Colon (tissue), 2 donors: ENCODE measurements around the gene BOD1L2.
A peak's percentile ranks its signal among the peaks of the same experiment; 100 is the strongest.

ENCODE experiments used
- FAIRE-seq: peaks from 2 replicates; lab custom pipeline; 2012; peaks lifted over from hg19 to GRCh38; lab: Jason Lieb, UNC
- donor health status: control.
- donor health status: control.

BOD1L2 gene

GRCh38 chr18:57150828-57151227, 3.9 kb downstream of the BOD1L2 start:
- FAIRE-seq, result no peak

DNA sequence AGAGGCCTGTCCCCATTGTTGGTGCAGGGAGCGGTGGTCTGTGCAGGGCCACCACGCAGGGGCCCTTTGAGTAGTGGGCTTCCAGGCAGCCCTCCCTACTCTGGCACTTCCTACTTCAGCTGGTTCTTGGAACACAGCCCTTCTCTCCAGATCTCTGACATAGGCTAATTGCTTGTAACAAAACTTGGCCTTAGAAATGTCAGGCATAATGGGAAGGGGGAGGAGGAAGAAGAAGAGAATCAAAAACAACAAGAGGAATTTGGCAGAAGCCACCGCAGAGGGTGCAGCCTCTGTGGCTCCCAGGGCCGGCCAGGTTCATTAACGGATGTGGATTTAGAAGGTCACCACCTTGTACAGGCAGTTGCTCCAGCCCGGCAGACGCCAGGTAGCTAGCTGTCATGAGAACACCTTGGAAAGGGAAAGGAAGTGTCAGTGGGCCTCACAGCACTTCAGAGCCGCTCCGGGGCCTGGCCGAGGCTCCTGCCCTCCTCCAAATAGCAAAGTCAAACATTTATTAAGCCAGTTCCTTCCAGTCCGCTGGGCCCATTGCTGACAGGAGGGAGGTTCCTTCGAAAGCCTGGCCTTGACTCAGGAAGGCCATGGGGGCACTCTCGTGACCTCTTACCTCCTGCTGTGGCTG, 7.4 kb downstream of the BOD1L2 start:
- FAIRE-seq, result no peak

DNA sequence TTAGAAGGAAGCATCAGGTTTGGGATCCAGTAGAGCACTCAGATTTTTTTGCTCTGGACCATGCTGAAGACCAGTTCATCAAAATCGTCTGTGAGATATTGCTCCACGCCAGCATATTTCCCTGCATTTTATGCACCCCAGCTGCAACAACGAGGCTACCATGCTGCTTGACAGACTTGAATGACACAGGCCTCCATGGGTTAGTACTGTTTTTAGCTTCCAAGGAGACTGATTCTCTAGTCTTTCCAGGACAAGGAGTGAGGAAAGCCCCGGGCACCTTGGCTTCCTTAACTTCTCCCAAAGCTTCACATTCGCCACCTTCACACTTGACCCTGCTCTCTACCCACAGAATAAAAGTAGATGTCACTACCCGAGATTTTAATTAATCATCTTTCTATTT, 17.5 kb downstream of the BOD1L2 start:
- FAIRE-seq, result no peak

DNA sequence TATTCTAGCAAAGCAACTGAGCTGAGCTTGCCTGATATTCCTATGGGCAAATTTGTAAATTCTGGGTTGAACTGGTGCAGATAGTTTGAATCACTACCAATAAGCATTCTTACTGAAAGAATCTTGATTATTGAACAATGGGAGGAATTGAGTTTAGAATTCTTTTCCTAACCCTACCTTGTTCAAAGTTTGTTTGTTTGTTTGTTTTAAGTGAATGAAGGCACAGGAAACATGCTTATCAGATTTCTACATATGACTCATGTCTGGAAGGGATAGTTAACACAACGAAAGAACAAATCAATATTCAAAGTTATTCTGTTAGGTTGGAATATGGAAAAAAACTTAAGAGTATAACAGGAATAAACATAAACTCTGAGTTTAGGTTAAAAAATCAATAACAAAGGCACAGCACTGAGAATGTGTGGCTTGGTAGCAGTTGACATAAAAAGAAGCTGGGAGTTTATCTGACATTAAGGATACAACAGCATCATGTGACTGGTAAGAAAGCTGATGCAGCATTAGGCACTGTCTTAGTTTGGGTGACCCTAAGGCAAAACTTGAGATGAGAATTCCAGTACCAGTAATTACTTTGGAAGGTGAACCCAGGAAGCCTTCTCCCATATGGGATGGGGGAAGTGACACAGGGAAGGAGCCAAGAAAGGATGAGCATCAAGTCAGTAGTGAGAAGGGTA, 20.9 kb downstream of the BOD1L2 start:
- FAIRE-seq, result no peak

DNA sequence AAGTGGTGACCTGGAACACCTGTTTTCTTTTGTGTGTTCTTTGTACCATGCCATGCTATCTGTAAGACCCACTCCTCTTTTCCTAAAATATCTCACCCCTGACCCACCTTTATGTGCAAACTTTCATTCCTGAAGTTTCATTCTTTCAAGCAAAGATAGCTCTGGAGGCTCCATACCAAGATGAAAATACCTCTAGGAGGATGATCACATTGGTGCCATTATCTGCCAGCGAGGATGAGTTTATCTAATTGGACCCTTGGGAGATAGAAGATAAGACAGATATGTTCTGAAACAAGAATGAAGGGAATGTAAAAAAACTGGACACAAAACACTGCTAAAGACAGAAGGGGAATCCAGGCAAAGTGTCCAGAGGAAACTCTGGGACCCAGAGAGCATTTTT, 24.1 kb downstream of the BOD1L2 start:
- FAIRE-seq, result no peak

DNA sequence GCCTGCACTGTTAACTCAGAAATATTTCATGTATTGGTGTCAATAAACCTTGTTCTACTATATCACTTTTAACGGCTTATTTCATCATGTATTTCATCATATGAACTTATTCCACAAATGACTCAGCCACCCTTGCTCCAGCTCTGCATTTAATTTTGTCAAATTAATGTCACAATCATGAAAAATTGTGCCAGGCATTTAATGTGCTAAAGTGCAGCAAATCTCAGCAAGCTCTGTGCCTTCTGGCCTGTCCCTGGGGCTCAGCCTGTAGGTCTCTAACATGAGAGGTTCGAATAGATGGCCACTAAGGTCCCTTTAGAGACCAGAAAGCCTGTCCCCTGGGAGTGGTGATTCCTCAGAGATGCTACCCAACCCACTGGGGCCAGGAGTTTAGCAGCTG, 28.6 kb downstream of the BOD1L2 start:
- no peak for FAIRE-seq

DNA sequence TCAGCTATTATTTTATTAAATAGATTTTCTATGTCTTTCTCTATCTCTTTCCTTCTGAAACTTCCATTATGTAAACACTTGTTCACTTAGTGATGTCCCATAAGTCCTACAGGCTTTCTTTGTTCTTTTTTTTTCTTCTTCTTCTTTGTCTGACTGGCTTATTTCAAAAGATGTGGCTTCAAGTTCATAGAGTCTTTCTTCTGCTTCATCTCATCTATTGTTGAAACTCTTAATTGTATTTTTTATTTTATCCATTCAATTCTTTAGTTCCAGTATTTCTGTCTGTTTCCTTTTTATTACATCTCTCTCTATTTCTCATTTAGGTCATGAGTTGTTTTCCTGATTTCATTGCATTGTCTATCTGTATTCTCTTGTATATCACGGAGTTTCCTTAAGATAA, 38.5 kb downstream of the BOD1L2 start:
- peak; percentile 72 for FAIRE-seq

DNA sequence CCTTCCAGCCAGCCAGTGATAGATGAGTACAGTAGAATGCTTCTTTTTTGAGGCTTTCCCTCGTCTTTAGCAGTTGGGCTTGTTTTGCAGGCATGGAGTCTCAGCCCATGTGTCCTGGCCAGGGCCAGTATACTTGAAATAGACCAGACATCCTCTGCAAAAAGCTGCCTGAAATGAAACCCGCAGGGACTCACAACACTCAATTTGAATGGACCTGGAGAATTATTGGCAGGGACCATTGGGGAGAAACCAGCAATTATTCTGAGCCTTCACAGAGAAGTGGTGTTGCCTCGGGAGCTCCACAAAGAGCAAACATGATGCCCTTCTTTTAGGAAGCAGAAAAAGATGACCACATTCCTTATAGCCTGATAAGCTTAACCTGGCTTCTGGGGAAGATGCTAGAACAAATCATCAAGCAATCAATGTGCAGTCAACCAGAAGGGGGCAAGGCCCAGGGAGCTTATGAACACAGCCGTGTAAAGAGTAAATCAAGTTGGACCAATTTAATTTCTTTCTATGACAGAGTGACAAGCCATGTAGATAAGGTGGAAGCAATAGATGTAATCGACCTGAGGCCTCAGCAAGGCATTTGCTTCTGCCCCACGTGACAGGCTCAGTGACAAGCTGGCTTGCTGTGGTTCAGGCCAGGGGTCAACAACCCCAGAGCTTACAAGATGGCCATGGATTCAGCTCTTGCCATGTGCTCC, 42.1 kb downstream of the BOD1L2 start:
- FAIRE-seq, result no peak

- no peak for FAIRE-seq
Measured at GRCh38 chr18:57190026-57190425, 43.1 kb downstream of the BOD1L2 start.

- no peak for FAIRE-seq
Measured at GRCh38 chr18:57194070-57194469, 47.2 kb downstream of the BOD1L2 start.

GRCh38 chr18:57194622-57195021, 47.7 kb downstream of the BOD1L2 start:
- no peak for FAIRE-seq

GRCh38 chr18:57195341-57195740, 48.5 kb downstream of the BOD1L2 start:
- FAIRE-seq, result no peak

GRCh38 chr18:57197261-57197660, 50.4 kb downstream of the BOD1L2 start:
- no peak for FAIRE-seq

DNA sequence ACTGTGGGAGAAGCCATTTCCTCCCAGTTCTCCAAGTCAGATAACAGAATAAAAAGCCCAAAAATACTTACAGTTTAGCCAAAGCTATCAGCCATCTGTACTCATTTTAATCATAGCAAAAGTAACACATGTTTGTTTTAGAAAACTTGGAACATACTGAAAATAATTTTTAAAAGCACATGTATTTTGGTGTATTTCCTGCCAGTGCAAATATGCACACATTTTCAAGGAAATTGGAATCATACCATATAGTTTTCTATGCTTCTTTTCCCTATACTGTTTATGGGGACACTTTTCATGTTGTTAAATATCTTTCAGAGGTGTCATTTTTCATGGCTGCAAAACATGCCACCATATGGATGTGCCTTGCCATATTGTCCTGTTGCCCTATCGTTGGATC, 51.2 kb downstream of the BOD1L2 start:
- no peak for FAIRE-seq
